ENCODE data around the gene PRDX3. TPM values are rescaled to one million over a fixed set of nuclear protein-coding genes. Genes with fewer than 3 reads are reported as not detected.

The PRDX3 gene
- 100 to 1,000 TPM; 154 to 165 (median 164) TPM for total RNA-seq

DNA sequence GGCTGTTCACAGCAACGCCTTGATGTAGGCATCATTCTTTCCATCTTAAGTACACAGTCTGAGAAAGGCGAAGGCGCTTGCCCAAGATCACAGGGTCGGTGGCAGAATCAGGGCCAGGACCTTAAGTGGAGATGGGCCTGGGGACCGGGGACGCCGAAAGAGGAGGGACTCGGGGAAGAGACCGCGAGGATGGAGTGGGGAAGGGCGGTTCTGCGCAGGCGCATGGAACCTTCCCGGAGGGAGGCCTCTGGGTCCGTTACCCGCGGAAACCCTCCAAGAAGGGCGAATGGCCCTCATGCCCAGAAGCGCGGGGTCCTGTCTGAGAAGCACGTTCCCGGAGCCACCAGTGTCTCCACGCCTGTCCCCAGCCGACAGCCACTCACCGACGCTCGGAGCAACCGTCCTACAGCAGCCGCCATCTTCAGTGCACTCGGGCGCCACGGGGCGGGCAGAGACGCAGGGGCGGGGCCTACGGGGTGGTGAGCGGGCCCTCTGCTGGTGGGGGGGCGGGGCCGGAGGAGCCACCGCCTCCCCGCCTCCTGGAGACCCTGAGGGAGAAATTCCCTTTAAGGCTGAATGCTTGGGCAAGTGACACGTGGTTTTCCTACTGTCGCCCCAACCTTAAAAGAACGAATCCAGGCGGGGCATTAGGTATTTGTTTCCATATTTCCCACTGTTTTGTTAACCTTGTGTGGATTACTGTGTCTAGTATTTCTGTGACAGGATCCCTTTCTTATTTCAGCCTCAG, at the start of gene PRDX3:
PRDX3 (minus strand) TSS at position 441 of the 748 bp plus-strand sequence; CDS start at position 419, 22 bp downstream.
- no peaks in the 10 kb centered on the region for H3K27me3 ChIP-seq
- no peaks in the 10 kb centered on the region for H3K4me1 ChIP-seq
- intact Hi-C loops (cut with DNase I; ENCODE audit: low total_unique reads), result no loop called here
- H3K36me3 ChIP-seq, result no peaks in the 10 kb centered on the region
- H3K4me3 ChIP-seq, result peak within 1 kb of the TSS; percentile 80 to 85 (median 84)
- H3K27ac ChIP-seq, result peak within 1 kb of the TSS; percentile 90 to 92
- peak; percentile 92 for DNase-seq (ENCODE audit: low spot score in 2 of 2)
- no peaks in the 10 kb centered on the region for H3K9me3 ChIP-seq
- TF ChIP-seq POLR2AphosphoS5 (IDR thresholded peaks at IDR 0.05) (peak; percentile 75 to 93 (median 87)), CTCF (IDR thresholded peaks at IDR 0.05) (no peak), POLR2A (IDR thresholded peaks at IDR 0.05) (peak; percentile 88)

DNA sequence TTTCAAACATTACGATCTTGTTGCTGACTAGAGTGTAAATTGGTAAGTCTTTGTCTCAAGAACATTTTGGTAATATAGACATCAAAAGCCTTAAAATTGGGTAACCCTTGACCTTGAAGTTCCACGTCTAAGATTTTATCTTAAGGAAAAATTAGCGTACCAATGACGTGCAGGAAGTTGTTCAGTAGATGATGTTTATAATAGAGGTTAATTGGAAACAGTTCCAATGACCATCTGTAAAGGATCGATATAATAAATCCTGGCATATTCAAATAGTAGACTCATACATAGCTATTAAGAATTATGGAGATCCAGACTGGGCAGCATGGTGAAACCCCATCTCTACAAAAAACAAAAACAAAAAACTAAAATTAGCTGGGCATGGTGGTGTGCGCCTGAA, 49.2 kb upstream of the PRDX3 start:
- H3K27ac ChIP-seq, result no peak overlapping the region
- H3K4me3 ChIP-seq, result no peak overlapping the region
- DNase-seq (ENCODE audit: low spot score in 2 of 2), result no peak
- no peaks in the 10 kb centered on the region for H3K27me3 ChIP-seq
- H3K36me3 ChIP-seq, result no peaks in the 10 kb centered on the region
- TF ChIP-seq POLR2AphosphoS5 (IDR thresholded peaks at IDR 0.05) (no peak), CTCF (IDR thresholded peaks at IDR 0.05) (no peak), POLR2A (IDR thresholded peaks at IDR 0.05) (no peak)
- H3K4me1 ChIP-seq, result no peaks in the 10 kb centered on the region
- intact Hi-C loops (cut with DNase I; ENCODE audit: low total_unique reads), result no loop called here
- H3K9me3 ChIP-seq, result no peaks in the 10 kb centered on the region

DNA sequence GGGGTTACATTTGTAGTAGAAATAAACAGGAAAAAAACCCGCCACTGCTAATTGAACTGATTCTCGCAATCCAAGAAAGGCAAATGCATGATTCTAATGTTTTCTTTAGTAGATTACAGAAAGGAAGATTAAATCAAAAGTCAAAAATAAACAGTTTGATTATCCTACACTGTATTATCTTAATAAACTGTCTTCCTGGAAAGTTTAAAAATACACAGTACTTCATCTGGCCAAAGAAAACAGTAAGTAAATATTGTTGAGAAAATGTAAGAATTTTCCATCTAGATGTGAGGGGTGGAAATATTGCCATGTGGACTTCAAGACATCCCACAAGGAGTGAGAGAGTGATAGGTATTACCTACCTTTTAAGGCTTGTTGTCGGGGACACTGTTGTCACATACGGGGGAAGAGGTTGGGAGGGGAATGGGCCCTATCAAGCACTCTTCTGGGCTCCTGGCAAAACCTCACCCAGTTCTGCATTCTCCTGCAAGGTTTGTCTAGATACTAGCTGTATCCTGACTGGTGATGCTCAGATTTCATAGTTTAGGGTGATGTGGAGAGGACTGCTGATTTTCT, 46.6 kb upstream of the PRDX3 start:
- no peaks in the 10 kb centered on the region for H3K4me1 ChIP-seq
- H3K27ac ChIP-seq, result no peak overlapping the region
- no peak for TF ChIP-seq POLR2A (IDR thresholded peaks at IDR 0.05)
- TF ChIP-seq POLR2AphosphoS5 (IDR thresholded peaks at IDR 0.05), result no peak
- TF ChIP-seq CTCF (IDR thresholded peaks at IDR 0.05), result no peak
- no peak for DNase-seq (ENCODE audit: low spot score in 2 of 2)
- intact Hi-C loops (cut with DNase I; ENCODE audit: low total_unique reads), result no loop called here
- H3K36me3 ChIP-seq, result no peaks in the 10 kb centered on the region
- H3K9me3 ChIP-seq, result no peaks in the 10 kb centered on the region
- H3K27me3 ChIP-seq, result no peaks in the 10 kb centered on the region
- H3K4me3 ChIP-seq, result no peak overlapping the region

GRCh38 chr10:119222966-119223386, 44.4 kb upstream of the PRDX3 start:
- H3K4me3 ChIP-seq, result peak overlapping the region in 1 of 3 donors; percentile 6
- peak overlapping the region; percentile 1 to 75 for H3K27ac ChIP-seq
- no peaks in the 10 kb centered on the region for H3K4me1 ChIP-seq

More at GRCh38 chr10:119222966-119223386, 44.4 kb upstream of the PRDX3 start:
- TF ChIP-seq POLR2A (IDR thresholded peaks at IDR 0.05), result no peak
- no peak for TF ChIP-seq CTCF (IDR thresholded peaks at IDR 0.05)
- no peak for TF ChIP-seq POLR2AphosphoS5 (IDR thresholded peaks at IDR 0.05)
- H3K9me3 ChIP-seq, result no peaks in the 10 kb centered on the region
- H3K27me3 ChIP-seq, result no peaks in the 10 kb centered on the region
- H3K36me3 ChIP-seq, result no peaks in the 10 kb centered on the region
- no peak for DNase-seq (ENCODE audit: low spot score in 2 of 2)
- intact Hi-C loops (cut with DNase I; ENCODE audit: low total_unique reads), result no loop called here

Data from breast epithelium (tissue), 4 donors.